Measurements from ENCODE around the gene CCDC9. TPM values are rescaled to one million over a fixed set of nuclear protein-coding genes. Genes with fewer than 3 reads are reported as not detected.

Gene CCDC9
- total RNA-seq, 1 donor from 2014 or later = 2.3 TPM

Other genes starting within 250 kb of the CCDC9 start
- not detected in 2 replicates for gene NPAS1, start 236.7 kb upstream of the CCDC9 start, total RNA-seq
- gene TMEM160, start 207.9 kb upstream of the CCDC9 start, total RNA-seq = 20.7 and 31.2 TPM in 2 replicates
- 7.8 and 8.6 TPM in 2 replicates for gene ZC3H4, start 142.7 kb upstream of the CCDC9 start, total RNA-seq
- 139 and 164 TPM in 2 replicates for gene SAE1, start 125.7 kb upstream of the CCDC9 start, total RNA-seq
- 15.0 and 17.3 TPM in 2 replicates for gene BBC3, start 25.3 kb upstream of the CCDC9 start, total RNA-seq
- gene INAFM1, start 18.4 kb downstream of the CCDC9 start, total RNA-seq = 0.51 and 0.89 TPM in 2 replicates
- not detected in 2 replicates for gene C5AR1, start 53.3 kb downstream of the CCDC9 start, total RNA-seq
- gene C5AR2, start 75.7 kb downstream of the CCDC9 start, total RNA-seq = 0.13 TPM in 2 replicates
- gene DHX34, start 92.8 kb downstream of the CCDC9 start, total RNA-seq = 5.0 and 6.3 TPM in 2 replicates
- gene MEIS3, start 163.0 kb downstream of the CCDC9 start, total RNA-seq = 0.13 and 0.26 TPM in 2 replicates
- gene SLC8A2, start 215.4 kb downstream of the CCDC9 start, total RNA-seq = not detected in 2 replicates
- gene KPTN, start 227.7 kb downstream of the CCDC9 start, total RNA-seq = 4.0 and 5.3 TPM in 2 replicates